Loucy (cell line): ENCODE results near the gene INSRR.

Experiments used
- H2AFZ ChIP-seq: fragments of 200-600 bp; sonication (generic); 2 replicates; pipeline ENCODE4 v1.6.0; 2016; ENCODE audit warnings: antibody characterized with exemption, mild to moderate bottlenecking, low read length, moderate library complexity
- H3F3A ChIP-seq: fragments of 200-600 bp; 2 replicates; pipeline ENCODE4 v1.6.0; 2016; ENCODE audit warnings: antibody characterized with exemption, low read depth, mild to moderate bottlenecking
- H3K27me3 ChIP-seq: fragments of 200-600 bp; sonication (generic); 2 replicates; pipeline ENCODE4 v1.6.1; 2014; ENCODE audit warnings: low read length, mild to moderate bottlenecking; ENCODE audit not compliant: insufficient read depth, poor library complexity, severe bottlenecking
- H3K36me3 ChIP-seq: fragments of 200-600 bp; sonication (generic); 2 replicates; pipeline ENCODE4 v1.6.1; 2016; ENCODE audit warnings: low read length; ENCODE audit not compliant: insufficient read depth
- H3K4me1 ChIP-seq: fragments of 200-600 bp; sonication (generic); 2 replicates; pipeline ENCODE4 v1.5.1; 2014; ENCODE audit warnings: low read length, mild to moderate bottlenecking; ENCODE audit not compliant: insufficient read depth, poor library complexity, severe bottlenecking
- H3K4me2 ChIP-seq: fragments of 200-600 bp; sonication (generic); 2 replicates; pipeline ENCODE4 v1.6.0; 2014; ENCODE audit warnings: antibody characterized with exemption, low read length, low read depth, mild to moderate bottlenecking; ENCODE audit not compliant: poor library complexity, severe bottlenecking
- H3K4me3 ChIP-seq: fragments of 200-600 bp; sonication (generic); 2 replicates; pipeline ENCODE4 v1.5.1; 2014; ENCODE audit warnings: low read length, mild to moderate bottlenecking, mixed read lengths; ENCODE audit not compliant: poor library complexity, severe bottlenecking
- H3K79me2 ChIP-seq: fragments of 200-600 bp; sonication (generic); 2 replicates; pipeline ENCODE4 v1.6.1; 2014; ENCODE audit warnings: low read length; ENCODE audit not compliant: insufficient read depth
- H3K9ac ChIP-seq: fragments of 200-600 bp; sonication (generic); 2 replicates; pipeline ENCODE4 v1.6.0; 2014; ENCODE audit warnings: mild to moderate bottlenecking, low read depth, low read length, moderate library complexity; ENCODE audit not compliant: poor library complexity, severe bottlenecking
- H3K9me2 ChIP-seq: fragments of 200-600 bp; sonication (generic); replicated peaks from 2 replicates; pipeline ENCODE4 v1.6.1; 2016; ENCODE audit warnings: low read depth, low read length, mixed read lengths
- H3K9me3 ChIP-seq: fragments of 200-600 bp; sonication (generic); 2 replicates; pipeline ENCODE4 v1.6.1; 2014; ENCODE audit warnings: mild to moderate bottlenecking, antibody characterized with exemption, low read length, low read depth; ENCODE audit not compliant: insufficient read depth
- H4K20me1 ChIP-seq: fragments of 200-600 bp; sonication (generic); 2 replicates; pipeline ENCODE4 v1.6.0; 2014; ENCODE audit warnings: antibody characterized with exemption, low read length, mild to moderate bottlenecking; ENCODE audit not compliant: insufficient read depth, poor library complexity, severe bottlenecking
- CTCF ChIP-seq: fragments of 200-600 bp; sonication (generic); conservative IDR thresholded peaks from 2 replicates; pipeline ENCODE4 v1.5.1; 2014; ENCODE audit warnings: mild to moderate bottlenecking, antibody characterized with exemption, low read length
- EZH2phosphoT487 ChIP-seq: fragments of 200-600 bp; IDR thresholded peaks from 2 replicates; pipeline ENCODE4 v1.6.1; 2018; ENCODE audit warnings: antibody characterized with exemption, mild to moderate bottlenecking, moderate library complexity, borderline replicate concordance

Gene INSRR

GRCh38 chr1:156840898-156841279 lies 18.0 kb downstream of the INSRR start:
- Histone ChIP-seq H3K4me3 (no peak overlapping the region), H3K4me2 (no peak overlapping the region), H2AFZ (no peak overlapping the region), H3K79me2 (no peaks in the 10 kb centered on the region), H3F3A (no peaks in the 10 kb centered on the region), H3K27me3 (no peaks in the 10 kb centered on the region), H3K9me2 (no peaks in the 10 kb centered on the region), H3K9ac (no peak overlapping the region), H3K9me3 (no peaks in the 10 kb centered on the region), H3K36me3 (no peaks in the 10 kb centered on the region), H3K4me1 (no peaks in the 10 kb centered on the region), H4K20me1 (no peaks in the 10 kb centered on the region)
- TF ChIP-seq EZH2phosphoT487: no peak
- no peak for TF ChIP-seq CTCF

DNA sequence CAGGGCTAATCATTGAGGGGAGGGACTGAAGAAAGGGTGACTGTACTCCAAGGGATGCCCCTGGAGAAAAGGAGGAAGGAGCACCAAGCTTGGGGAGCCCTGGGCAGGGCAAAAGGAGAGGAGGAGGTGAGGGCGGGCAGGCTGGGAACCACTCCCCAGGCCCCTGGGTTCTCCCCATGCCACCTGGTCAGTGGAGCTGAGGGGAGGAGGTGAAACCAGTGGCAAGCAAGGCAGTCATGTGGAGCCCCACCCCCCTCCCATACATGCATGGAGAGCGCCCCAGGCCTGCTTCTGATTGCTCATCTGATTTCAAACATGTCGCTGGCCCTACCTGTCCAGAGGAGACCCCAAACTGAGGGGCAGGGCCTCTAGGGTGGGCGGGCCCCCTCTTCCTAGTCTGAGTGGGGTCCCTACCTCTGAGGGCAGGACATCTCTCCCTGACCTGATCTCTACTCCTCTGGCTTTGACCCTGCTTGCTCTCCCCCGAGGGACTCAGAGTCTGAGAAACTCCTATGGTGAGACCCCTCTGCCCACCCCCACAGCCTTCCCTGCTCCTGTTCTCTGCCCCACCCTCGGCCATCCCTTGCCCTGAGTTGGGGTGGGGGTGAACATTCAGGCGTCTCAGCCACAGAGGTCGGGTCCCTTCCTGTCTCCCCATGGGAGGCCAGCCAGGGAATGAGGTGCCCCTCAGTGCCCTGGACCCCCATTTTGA lies 18.6 kb downstream of the INSRR start:
- no peak for TF ChIP-seq CTCF

DNA sequence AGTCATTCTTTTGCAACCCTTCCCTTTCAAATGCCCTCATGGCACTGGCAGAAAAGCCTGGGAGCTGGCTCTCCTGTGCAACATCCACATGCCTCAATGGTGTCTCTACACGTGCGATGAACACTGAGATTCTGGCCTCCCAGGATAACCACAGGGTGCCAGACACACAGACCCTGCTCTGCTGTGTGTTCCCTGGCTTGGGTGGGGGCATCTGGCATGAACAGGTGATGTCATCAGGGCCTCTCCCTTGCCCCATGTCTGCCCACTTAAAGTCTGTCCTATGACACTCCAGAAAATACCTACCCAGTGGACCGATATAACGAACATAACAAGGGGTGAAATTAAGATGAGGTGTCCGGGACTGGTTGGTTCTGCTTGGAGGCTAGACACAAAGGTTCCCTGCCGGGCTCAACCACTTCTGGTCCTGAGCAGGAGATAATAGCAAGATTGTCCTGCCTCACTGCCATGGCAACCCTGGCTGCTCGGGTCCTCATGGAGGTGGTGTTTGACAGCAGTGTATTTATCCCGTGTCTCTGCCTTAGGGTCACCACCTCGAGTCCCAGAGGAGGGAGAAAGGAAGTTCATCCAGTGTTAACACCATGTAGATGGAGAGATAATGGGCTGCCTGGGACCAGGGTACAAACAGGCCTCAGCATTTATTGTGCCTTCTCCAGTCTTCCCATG lies 19.3 kb downstream of the INSRR start:
- Histone ChIP-seq H4K20me1 (no peaks in the 10 kb centered on the region), H3K9me2 (no peaks in the 10 kb centered on the region), H2AFZ (no peak overlapping the region), H3K27me3 (no peaks in the 10 kb centered on the region), H3K4me1 (no peaks in the 10 kb centered on the region), H3K9ac (no peak overlapping the region), H3K4me2 (no peak overlapping the region), H3F3A (no peaks in the 10 kb centered on the region), H3K4me3 (no peak overlapping the region), H3K9me3 (no peaks in the 10 kb centered on the region), H3K79me2 (no peaks in the 10 kb centered on the region), H3K36me3 (no peaks in the 10 kb centered on the region)
- no peak for TF ChIP-seq CTCF

More for the DNA sequence above, 18.6 kb downstream of the INSRR start:
- Histone ChIP-seq H2AFZ (no peak overlapping the region), H3K79me2 (no peaks in the 10 kb centered on the region), H3K9me3 (no peaks in the 10 kb centered on the region), H3K4me1 (no peaks in the 10 kb centered on the region), H3K9me2 (no peaks in the 10 kb centered on the region), H3K4me2 (no peak overlapping the region), H3K9ac (no peak overlapping the region), H3K36me3 (no peaks in the 10 kb centered on the region), H3K27me3 (no peaks in the 10 kb centered on the region), H4K20me1 (no peaks in the 10 kb centered on the region), H3K4me3 (no peak overlapping the region), H3F3A (no peaks in the 10 kb centered on the region)
